HepG2 (cell line): ENCODE measurements around the gene NOVA2. TPM values are rescaled to one million over a fixed set of nuclear protein-coding genes. Genes with fewer than 3 reads are reported as not detected.

Experiments
- ATAC-seq: fragments of 200-7000 bp; cut with Tn5 transposase; 3 replicates; pipeline ENCODE4 v1.9.1; 2020; ENCODE audit warnings: mild to moderate bottlenecking, moderate library complexity
- BruUV-seq: library from RNA; stranded (reverse); fragments of 400-500 nt; replicated peaks from 2 replicates; lab custom pipeline; 2021; lab: Mats Ljungman, UMichigan
- CTCF ChIA-PET: fragments of 300-600 bp; formaldehyde crosslinking; extraction: SDS; loops from one replicate; lab custom pipeline; 2021; ENCODE audit warnings: low total read pairs, inconsistent platforms, low intra/inter-chr PET ratio; lab: Yijun Ruan, JAX
- POLR2A ChIA-PET: fragments of 350-600 bp; sonication (Branson Sonifier 250); formaldehyde crosslinking; loops from one replicate; lab custom pipeline; 2020; ENCODE audit warnings: antibody characterized with exemption, inconsistent platforms; lab: Yijun Ruan, JAX
- DNase-seq: peaks from one replicate; pipeline ENCODE4 v3.0.0-alpha.2; 2015; ENCODE audit warnings: low spot score
- FAIRE-seq: peaks from 3 replicates; lab custom pipeline; 2011; peaks lifted over from hg19 to GRCh38; lab: Jason Lieb, UNC
- H2AFZ ChIP-seq: one replicate; pipeline ENCODE4 v1.6.1; 2011; ENCODE audit warnings: low read length, inconsistent platforms
- H3K27ac ChIP-seq: fragments of 300-600 bp; 3 replicates; pipeline ENCODE4 v1.8.0; 2011; ENCODE audit warnings: mixed run types, mild to moderate bottlenecking, mixed read lengths, low read length, inconsistent platforms; ENCODE audit not compliant: insufficient read depth; ENCODE audit errors: extremely low read length
- H3K27me3 ChIP-seq, 2 experiments: fragments of 200-600 bp in 1 of 2; 2 replicates in 1 of 2; 3 replicates in 1 of 2; pipeline versions ENCODE4 v1.6.0 to v1.8.0; 2011; ENCODE audit warnings: low read length in 2 of 2, mild to moderate bottlenecking in 2 of 2, moderate library complexity in 2 of 2, inconsistent platforms in 1 of 2; ENCODE audit not compliant: insufficient read depth in 2 of 2, control insufficient read depth in 1 of 2
- H3K36me3 ChIP-seq, 2 experiments: fragments of 200-600 bp in 1 of 2; replicated peaks in 1 of 2; 2 replicates in 1 of 2; 3 replicates in 1 of 2; pipeline versions ENCODE4 v1.5.1 to v1.8.0; 2011; ENCODE audit warnings: low read length in 2 of 2, inconsistent platforms in 1 of 2; ENCODE audit not compliant: insufficient read depth in 2 of 2, control insufficient read depth in 1 of 2
- H3K4me1 ChIP-seq: 2 replicates; pipeline ENCODE4 v1.5.1; 2012; ENCODE audit warnings: low read length, inconsistent platforms; ENCODE audit not compliant: insufficient read depth
- H3K4me2 ChIP-seq: 2 replicates; pipeline ENCODE4 v1.6.0; 2011; ENCODE audit warnings: low read depth, low read length, inconsistent platforms
- H3K4me3 ChIP-seq, 3 experiments: fragments of 200-600 bp in 1 of 3; sonication (generic), shearing (Covaris generic) in 1 of 3; replicated peaks in 1 of 3; 2 replicates each; pipeline ENCODE4 v1.5.1; 2011 to 2016; ENCODE audit warnings: low read length in 3 of 3, inconsistent platforms in 2 of 3, low read depth in 2 of 3, mild to moderate bottlenecking in 2 of 3, control low read depth in 1 of 3, mixed read lengths in 1 of 3; ENCODE audit not compliant: insufficient read depth in 1 of 3
- H3K79me2 ChIP-seq: one replicate; pipeline ENCODE4 v1.6.1; 2011; ENCODE audit warnings: low read length, inconsistent platforms; ENCODE audit not compliant: insufficient read depth
- H3K9ac ChIP-seq: 2 replicates; pipeline ENCODE4 v1.6.0; 2011; ENCODE audit warnings: mild to moderate bottlenecking, low read depth, low read length, inconsistent platforms; ENCODE audit not compliant: insufficient read depth
- H3K9me3 ChIP-seq: 2 replicates; pipeline ENCODE4 v1.5.1; 2012; ENCODE audit warnings: mild to moderate bottlenecking, low read length
- H4K20me1 ChIP-seq: 2 replicates; pipeline ENCODE4 v1.6.0; 2011; ENCODE audit warnings: inconsistent platforms, mild to moderate bottlenecking, low read length, moderate library complexity; ENCODE audit not compliant: insufficient read depth
- HNF1B ChIP-seq: sonication (generic); formaldehyde crosslinking; IDR thresholded peaks from 2 replicates; pipeline ENCODE4 v1.5.1; 2020; ENCODE audit warnings: mild to moderate bottlenecking, moderate library complexity, missing genetic modification reagents
- HNRNPL ChIP-seq: fragments of 200-400 bp; formaldehyde crosslinking; IDR thresholded peaks from 2 replicates; pipeline ENCODE4 v1.6.1; 2017; ENCODE audit warnings: mild to moderate bottlenecking, low read depth, low read length
- MTA3 ChIP-seq: sonication (generic); formaldehyde crosslinking; IDR thresholded peaks from 2 replicates; pipeline ENCODE4 v1.4.0; 2020; ENCODE audit warnings: missing genetic modification reagents
- MTF1 ChIP-seq: sonication (generic); formaldehyde crosslinking; IDR thresholded peaks from 2 replicates; pipeline ENCODE4 v1.5.0; 2020; ENCODE audit warnings: missing genetic modification reagents
- NCOA5 ChIP-seq: sonication (generic); formaldehyde crosslinking; IDR thresholded peaks from 2 replicates; pipeline ENCODE4 v1.4.0; 2020; ENCODE audit warnings: missing genetic modification reagents
- PRDM10 ChIP-seq: sonication (generic); formaldehyde crosslinking; IDR thresholded peaks from 2 replicates; pipeline ENCODE4 v1.4.0; 2020; ENCODE audit warnings: low read depth, missing genetic modification reagents
- RCOR2 ChIP-seq: IDR thresholded peaks from 2 replicates; pipeline ENCODE4 v1.6.1; 2016; ENCODE audit warnings: missing biosample characterization, missing genetic modification reagents
- SMARCE1 ChIP-seq: fragments of 450-650 bp; IDR thresholded peaks from 2 replicates; pipeline ENCODE4 v1.6.1; 2017; ENCODE audit warnings: borderline replicate concordance
- ZBTB37 ChIP-seq: sonication (generic); formaldehyde crosslinking; IDR thresholded peaks from 2 replicates; pipeline ENCODE4 v1.4.0; 2020; ENCODE audit warnings: mild to moderate bottlenecking, missing genetic modification reagents
- ZFP90 ChIP-seq: sonication (generic); formaldehyde crosslinking; IDR thresholded peaks from 2 replicates; pipeline ENCODE4 v1.8.0; 2022; ENCODE audit warnings: missing genetic modification reagents, mild to moderate bottlenecking, inconsistent platforms, borderline replicate concordance
- ZNF143 ChIP-seq: sonication (generic); formaldehyde crosslinking; IDR thresholded peaks from 2 replicates; pipeline ENCODE4 v1.4.0; 2020; ENCODE audit warnings: missing genetic modification reagents
- ZNF263 ChIP-seq: sonication (generic); formaldehyde crosslinking; IDR thresholded peaks from 2 replicates; pipeline ENCODE4 v1.4.0; 2020; ENCODE audit warnings: missing genetic modification reagents
- ZNF296 ChIP-seq: sonication (generic); formaldehyde crosslinking; conservative IDR thresholded peaks from 2 replicates; pipeline ENCODE4 v1.5.0; 2020; ENCODE audit warnings: mild to moderate bottlenecking, missing genetic modification reagents
- ZNF556 ChIP-seq: sonication (generic); formaldehyde crosslinking; IDR thresholded peaks from 2 replicates; pipeline ENCODE4 v1.4.0; 2020; ENCODE audit warnings: mild to moderate bottlenecking, missing genetic modification reagents, borderline replicate concordance
- ZNF777 ChIP-seq: sonication (generic); formaldehyde crosslinking; IDR thresholded peaks from 2 replicates; pipeline ENCODE4 v1.4.0; 2020; ENCODE audit warnings: missing genetic modification reagents
- WGBS: methylation state at CpG from one replicate; pipeline ENCODE4 v1.1.6; 2017; ENCODE audit warnings: low lambda C conversion rate; 5-methylcytosine and 5-hydroxymethylcytosine counted together
- in situ Hi-C: cut with HindIII; loops from 2 replicates; pipeline ENCODE4 v1.10.0; 2017; ENCODE audit warnings: low pct_unique_long_range_greater_than_20kb; ENCODE audit not compliant: extremely low pct_ligation_motif_present
- intact Hi-C: fragments of 100-400 bp; cut with micrococcal nuclease; formaldehyde crosslinking; loops from one replicate; pipeline ENCODE4 v1.10.0; 2022; ENCODE audit not compliant: unreplicated experiment
- polyA plus RNA-seq, 8 experiments: library from polyadenylated mRNA; depleted of rRNA in 3 of 8; stranded (reverse) in 7 of 8; unstranded in 1 of 8; fragments of >200 nt; fragmentation: Illumina TruSeq in 4 of 8; extraction: Trizol in 4 of 8; gene quantifications; 2 replicates each; pipeline versions ENCODE4 v1.2.1 to v1.2.3, GENCODE V29; 2011 to 2016; ENCODE audit warnings: low read depth in 4 of 8, missing spikeins in 1 of 8, mixed read lengths in 1 of 8; ENCODE audit not compliant: insufficient read depth in 1 of 8
- total RNA-seq, 5 experiments: library from RNA; depleted of rRNA; stranded (reverse); fragments of >200 nt; fragmentation: Illumina TruSeq; extraction: Trizol; gene quantifications; 2 replicates each; pipeline ENCODE4 v1.2.3, GENCODE V29; 2016; ENCODE audit warnings: low read depth in 1 of 5
- TF ChIP-seq, protein P1 (sequence below): IDR thresholded peaks from 2 replicates; pipeline ENCODE4 v1.6.1; 2016; ENCODE audit warnings: missing compliant biosample characterization, missing genetic modification reagents, borderline replicate concordance

The NOVA2 gene
- total and polyA plus RNA-seq, 2 of the 13 experiments (the other 11 are each of a cell fraction or from before 2014, with no cell fraction given), result not detected

- no peaks in the 10 kb centered on the region for H3K9me3 ChIP-seq
- no peak overlapping the region for H3K4me3 ChIP-seq
- no peaks in the 10 kb centered on the region for H3K4me1 ChIP-seq
- H3K36me3 ChIP-seq, result no peaks in the 10 kb centered on the region
- H3K27me3 ChIP-seq, result peaks cover 2 to 38% of the 10 kb centered on the region in 2 experiments
- FAIRE-seq (no peak), ATAC-seq (no peak), DNase-seq (no peak)
- BruUV-seq, result no TSS peak
- H3K9ac ChIP-seq, result no peak overlapping the region
- no peak overlapping the region for H3K27ac ChIP-seq
- intact Hi-C loops (no loop called here), in situ Hi-C loops (no loop called here)
- H3K79me2 ChIP-seq, result no peaks in the 10 kb centered on the region
- no peak overlapping the region for H3K4me2 ChIP-seq
- no peak overlapping the region for H2AFZ ChIP-seq
- ChIA-PET POLR2A (no interaction called here), CTCF (no interaction called here)
- 13% methylated on average over 9 of the region's 9 CpGs for WGBS
- no peak for TF ChIP-seq MTA3 (CRISPR knock-in tag)
- TF ChIP-seq ZNF296, result no peak
- no peak for TF ChIP-seq SMARCE1
- no peak for TF ChIP-seq ZNF777 (CRISPR knock-in tag)
- no peak for TF ChIP-seq ZNF556 (CRISPR knock-in tag)
- TF ChIP-seq MTF1, result no peak
- TF ChIP-seq ZBTB37 (CRISPR knock-in tag), result no peak
- no peak for TF ChIP-seq HNRNPL
- TF ChIP-seq ZFP90 (CRISPR knock-in tag), result no peak
- TF ChIP-seq NCOA5 (CRISPR knock-in tag), result no peak
- no peak for TF ChIP-seq RCOR2 (CRISPR knock-in tag)
- no peak for TF ChIP-seq HNF1B (CRISPR knock-in tag)
- TF ChIP-seq, protein P1, sequence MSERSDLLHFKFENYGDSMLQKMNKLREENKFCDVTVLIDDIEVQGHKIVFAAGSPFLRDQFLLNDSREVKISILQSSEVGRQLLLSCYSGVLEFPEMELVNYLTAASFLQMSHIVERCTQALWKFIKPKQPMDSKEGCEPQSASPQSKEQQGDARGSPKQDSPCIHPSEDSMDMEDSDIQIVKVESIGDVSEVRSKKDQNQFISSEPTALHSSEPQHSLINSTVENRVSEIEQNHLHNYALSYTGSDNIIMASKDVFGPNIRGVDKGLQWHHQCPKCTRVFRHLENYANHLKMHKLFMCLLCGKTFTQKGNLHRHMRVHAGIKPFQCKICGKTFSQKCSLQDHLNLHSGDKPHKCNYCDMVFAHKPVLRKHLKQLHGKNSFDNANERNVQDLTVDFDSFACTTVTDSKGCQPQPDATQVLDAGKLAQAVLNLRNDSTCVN (CRISPR knock-in tag), result no peak
- no peak for TF ChIP-seq ZNF143 (CRISPR knock-in tag)
- no peak for TF ChIP-seq PRDM10
- TF ChIP-seq ZNF263 (CRISPR knock-in tag), result no peak
- no peaks in the 10 kb centered on the region for H4K20me1 ChIP-seq
Measured at GRCh38 chr19:45933759-45934158, 39.9 kb downstream of the NOVA2 start.
